GM21786 (cell line): ENCODE measurements around the gene PARD3.

Source experiments
- ATAC-seq: cut with Tn5 transposase; IDR thresholded peaks from one replicate; pipeline ENCODE4 v1.9.1; 2021; ENCODE audit not compliant: unreplicated experiment

PARD3 gene

DNA sequence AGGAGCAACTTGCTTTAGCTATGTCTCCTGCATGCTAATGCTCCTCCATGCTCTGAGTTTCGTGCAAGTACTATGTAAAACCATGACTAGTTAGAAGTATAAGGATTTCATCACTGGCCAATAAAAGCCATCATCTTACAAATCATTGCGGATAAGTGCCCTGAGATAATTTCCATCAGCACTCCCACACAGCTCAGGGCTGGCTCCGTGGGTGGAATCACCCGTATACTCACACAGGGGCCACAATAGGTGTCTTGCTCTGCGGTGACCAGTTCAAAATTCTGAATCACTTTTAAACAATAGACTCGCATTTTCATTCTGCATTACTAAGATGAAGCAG, 227.4 kb downstream of the PARD3 start:
- no peak for ATAC-seq

- ATAC-seq = no peak
Observed at GRCh38 chr10:34587002-34587679, 228.0 kb downstream of the PARD3 start.

- ATAC-seq = peak; percentile 54
Observed at GRCh38 chr10:34585422-34586112, 229.5 kb downstream of the PARD3 start.

GRCh38 chr10:34584164-34584563, 230.9 kb downstream of the PARD3 start:
- ATAC-seq = no peak

- ATAC-seq = no peak
Observed at GRCh38 chr10:34581801-34582532, 233.1 kb downstream of the PARD3 start.

DNA sequence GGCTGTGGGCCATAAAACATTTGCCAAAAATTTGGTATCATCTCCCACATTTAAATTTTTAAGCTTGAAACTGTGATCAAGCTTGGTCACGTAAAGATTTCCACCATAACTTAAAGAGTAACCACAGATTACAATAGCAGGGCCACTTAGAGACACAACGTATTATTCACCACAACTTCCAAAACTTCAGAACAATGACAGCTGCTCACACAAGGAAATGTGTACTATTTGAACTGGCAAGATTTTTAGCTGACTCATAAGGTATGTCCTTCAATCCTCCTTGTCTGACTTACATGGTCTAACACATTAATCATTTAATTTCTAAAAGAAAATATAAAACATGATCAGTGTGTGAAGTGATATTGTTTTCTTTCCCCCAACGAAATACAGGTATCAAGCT, 234.5 kb downstream of the PARD3 start:
- ATAC-seq = no peak

GRCh38 chr10:34580214-34580613, 234.9 kb downstream of the PARD3 start:
- no peak for ATAC-seq

DNA sequence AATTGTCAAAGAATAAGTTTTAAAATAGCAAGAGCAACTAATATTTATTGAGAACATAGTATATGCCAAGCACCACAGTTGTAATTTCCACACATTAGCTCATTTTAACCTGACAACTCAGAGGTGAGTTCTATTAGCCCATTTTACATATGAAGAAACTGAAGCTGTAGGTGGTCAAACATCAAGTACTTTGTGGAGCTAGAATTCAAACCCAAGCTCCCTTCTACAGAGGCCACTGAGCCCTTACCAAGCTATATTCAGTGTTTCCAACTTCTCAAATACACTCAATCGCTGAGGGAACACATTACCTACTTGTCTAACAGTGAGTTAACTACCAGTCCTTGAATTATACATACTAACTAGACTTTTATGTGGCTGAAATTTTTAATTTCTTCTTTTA, 236.6 kb downstream of the PARD3 start:
- ATAC-seq = no peak

DNA sequence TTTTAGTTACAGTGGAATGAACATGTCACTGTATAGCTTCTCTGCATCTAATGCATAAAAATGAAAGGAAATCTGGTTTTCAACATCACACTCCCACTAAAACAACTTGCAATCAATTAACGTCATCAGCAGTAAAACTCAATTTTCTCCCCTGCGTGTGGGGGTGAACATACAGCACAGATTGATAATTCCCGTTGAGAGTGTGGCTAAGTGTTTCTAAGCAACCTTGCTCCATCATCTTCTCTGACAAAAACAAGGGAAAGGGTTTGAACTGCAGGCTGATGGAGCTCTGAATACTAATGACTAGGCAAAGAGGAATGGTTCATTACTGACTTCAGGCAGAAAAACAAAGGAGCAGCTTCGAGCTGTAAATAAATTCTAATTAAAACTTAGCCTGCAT, 238.3 kb downstream of the PARD3 start:
- no peak for ATAC-seq

DNA sequence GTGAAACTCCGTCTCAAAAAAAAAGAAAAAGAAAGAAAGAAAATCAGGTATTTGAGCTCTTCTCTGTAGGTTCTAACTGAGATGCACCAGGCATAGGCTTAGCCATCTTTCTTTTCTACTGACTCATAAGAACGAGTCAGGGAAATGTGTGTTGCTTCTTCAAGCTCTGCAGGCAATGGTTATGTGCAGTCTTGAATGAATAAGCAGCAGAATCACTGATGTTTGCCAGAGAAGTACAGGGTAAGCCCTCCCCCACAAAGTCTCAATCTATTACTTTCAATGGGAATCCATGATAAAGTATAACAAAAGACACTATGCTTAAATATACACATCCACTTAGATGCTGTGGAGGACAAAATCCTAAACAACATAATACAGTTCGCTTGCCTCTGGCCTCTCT, 239.2 kb downstream of the PARD3 start:
- ATAC-seq = no peak

GRCh38 chr10:34574353-34574934, 240.7 kb downstream of the PARD3 start:
- ATAC-seq = no peak

- no peak for ATAC-seq
Observed at GRCh38 chr10:34570887-34571286, 244.2 kb downstream of the PARD3 start.

DNA sequence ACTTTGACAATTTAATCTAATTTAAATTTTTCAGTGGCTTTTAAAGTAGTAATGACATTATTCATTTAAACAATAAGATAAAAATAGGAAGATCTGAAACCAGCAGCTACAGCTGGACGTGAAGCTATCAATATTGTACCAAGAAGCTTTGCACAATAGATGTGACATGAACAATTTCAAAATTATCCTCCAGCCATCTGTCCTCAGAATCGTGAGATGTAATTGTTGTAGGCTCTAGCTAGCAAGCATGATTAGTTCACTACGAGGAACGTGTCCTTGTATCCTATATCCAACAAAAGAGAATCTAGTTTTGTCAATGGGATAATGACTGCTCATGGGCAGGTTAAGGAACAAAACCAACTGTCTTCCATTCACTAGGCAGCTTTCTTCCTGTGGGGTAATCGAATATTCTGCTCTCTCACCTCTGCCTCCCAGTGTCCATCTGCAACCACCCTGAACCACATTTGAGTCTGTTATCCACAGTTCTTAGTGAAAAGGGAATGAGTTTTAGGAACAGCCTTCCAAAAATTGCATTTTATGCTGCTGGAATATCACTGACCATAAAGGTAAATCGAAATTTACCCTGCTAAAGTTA, 247.3 kb downstream of the PARD3 start:
- no peak for ATAC-seq

- ATAC-seq = no peak
Observed at GRCh38 chr10:34565934-34566333, 249.2 kb downstream of the PARD3 start.

- ATAC-seq = no peak
Observed at GRCh38 chr10:34558093-34558583, 257.0 kb downstream of the PARD3 start.

GRCh38 chr10:34557173-34557572, 257.9 kb downstream of the PARD3 start:
- ATAC-seq = no peak

DNA sequence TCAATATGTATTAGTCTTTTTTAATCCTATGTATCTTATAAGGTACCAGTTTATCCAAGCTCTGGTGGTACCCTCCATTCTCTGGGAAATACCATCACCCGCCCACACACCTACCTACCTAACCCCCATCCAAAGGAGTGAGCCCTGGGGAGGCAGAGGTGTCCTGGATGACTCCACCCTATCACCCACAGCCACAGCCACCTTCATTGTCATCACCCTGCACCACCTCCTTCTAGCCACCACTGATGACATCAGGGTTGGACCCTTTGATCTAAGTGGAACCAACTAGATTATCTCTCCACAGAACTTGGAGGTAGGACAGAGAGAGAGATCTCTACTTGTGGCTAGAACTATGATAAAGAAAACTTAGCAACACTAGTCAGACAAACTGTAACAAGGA, 259.4 kb downstream of the PARD3 start:
- ATAC-seq = no peak

DNA sequence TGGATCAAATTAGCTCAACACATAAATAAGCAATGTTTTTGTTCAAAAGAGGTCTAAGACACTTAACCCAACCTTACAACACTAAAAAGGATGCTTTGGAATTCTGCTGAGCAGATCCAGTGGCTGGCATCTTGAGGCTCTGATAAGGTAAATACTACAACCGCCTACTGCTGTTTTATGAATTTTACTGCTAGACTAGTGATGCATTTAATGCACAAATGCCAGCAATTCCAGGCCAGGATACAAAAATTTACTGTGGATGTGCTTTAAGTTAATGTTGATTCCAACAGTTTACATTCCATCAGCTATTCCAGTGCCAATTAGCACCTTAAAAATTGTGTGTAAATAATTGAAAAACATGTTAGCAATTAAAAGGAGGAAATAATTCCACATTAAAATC, 261.3 kb downstream of the PARD3 start:
- no peak for ATAC-seq

DNA sequence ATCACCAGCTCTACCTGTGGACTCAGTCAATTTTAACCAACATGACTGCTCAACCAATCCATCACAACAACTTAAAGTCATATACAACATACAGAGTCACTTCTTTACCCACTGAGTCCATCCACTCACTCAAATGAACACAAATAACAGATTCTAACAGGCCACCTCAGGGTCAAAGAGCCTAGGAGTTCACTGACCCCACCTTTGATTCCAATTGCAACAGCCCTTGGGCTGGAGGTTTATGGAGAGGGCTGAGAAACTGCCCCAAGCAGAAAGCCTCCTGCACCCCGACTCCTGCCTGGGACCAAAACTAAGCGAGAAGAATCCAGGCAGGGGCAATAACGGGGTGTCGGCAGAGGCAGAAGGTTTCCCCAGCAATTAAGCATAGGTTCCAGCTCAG, 263.8 kb downstream of the PARD3 start:
- no peak for ATAC-seq

- ATAC-seq = no peak
Observed at GRCh38 chr10:34549953-34550352, 265.1 kb downstream of the PARD3 start.

- no peak for ATAC-seq
Observed at GRCh38 chr10:34549001-34549400, 266.1 kb downstream of the PARD3 start.
